ENCODE data around the gene MMAB. TPM values are rescaled to one million over a fixed set of nuclear protein-coding genes. Genes with fewer than 3 reads are reported as not detected.

MMAB gene
- polyA plus RNA-seq, 2 of the 4 experiments (the other 2 are of a cell fraction) = 26.1 to 36.8 TPM

GRCh38 chr12:109582636-109583035 is 9.3 kb upstream of the MMAB start:
- POLR2A ChIA-PET = no interaction called here

GRCh38 chr12:109581856-109582255 is 8.6 kb upstream of the MMAB start:
- Histone ChIP-seq H3K4me2 (no peak overlapping the region), H3K4me3 (no peak overlapping the region), H3K27ac (no peak overlapping the region), H3K9me3 (no peaks in the 10 kb centered on the region), H3K4me1 (peaks cover 8% of the 10 kb centered on the region; the same call in 2 of the 3 replicates)
- no peak for TF ChIP-seq POLR2A (IDR thresholded peaks at IDR 0.05; ENCODE audit: low read length)
- TF ChIP-seq ZC3H11A (IDR thresholded peaks at IDR 0.05) = no peak
- no peak for TF ChIP-seq HOXB13 (CRISPR knock-in tag; IDR thresholded peaks at IDR 0.05; ENCODE audit: low read depth)
- no peak for TF ChIP-seq RARB (CRISPR knock-in tag; IDR thresholded peaks at IDR 0.05)
- TF ChIP-seq NFE2L2 (conservative IDR thresholded peaks at IDR 0.05; ENCODE audit: low read length) = no peak
- TF ChIP-seq NPAS2 (CRISPR knock-in tag; IDR thresholded peaks at IDR 0.05; ENCODE audit: borderline replicate concordance) = no peak
- FAIRE-seq = no peak
- DNase-seq (ENCODE audit: low read depth in 1 of 2, low spot score in 1 of 2) = no peak
- 88% methylated on average over 8 of the region's 8 CpGs for WGBS (ENCODE audit: missing lambda C conversion rate)
- ChIA-PET POLR2A (no interaction called here), CTCF (interaction anchor here (1.1 to 10.5 kb wide), 3 partner anchors 15 to 193 kb away, joined by 3 to 123 read pairs (median 6); no protein-coding TSS in a partner anchor)
- ATAC-seq = peak; percentile 15 to 50; a peak in 3 of 6 replicates

More at GRCh38 chr12:109582636-109583035, 9.3 kb upstream of the MMAB start:
- Histone ChIP-seq H3K4me2 (no peak overlapping the region), H3K4me3 (no peak overlapping the region), H3K9me3 (no peaks in the 10 kb centered on the region), H3K4me1 (peaks cover 9% of the 10 kb centered on the region; the same call in 2 of the 3 replicates), H3K27ac (no peak overlapping the region)
- TF ChIP-seq RAD21 (conservative IDR thresholded peaks at IDR 0.05 in 1 of 2, IDR thresholded peaks at IDR 0.05 in 1 of 2) (no peak), POLR2AphosphoS2 (conservative IDR thresholded peaks at IDR 0.05; ENCODE audit: low read length) (no peak), CTCF (IDR thresholded peaks at IDR 0.05) (no peak), CHD4 (IDR thresholded peaks at IDR 0.05; ENCODE audit: borderline replicate concordance) (no peak), SREBF2 (IDR thresholded peaks at IDR 0.05) (no peak), FOSL2 (IDR thresholded peaks at IDR 0.05) (no peak), FOSL2 (CRISPR knock-in tag; IDR thresholded peaks at IDR 0.05) (no peak), NPAS2 (CRISPR knock-in tag; IDR thresholded peaks at IDR 0.05; ENCODE audit: borderline replicate concordance) (no peak), NR3C1 (IDR thresholded peaks at IDR 0.05) (no peak), MAX (IDR thresholded peaks at IDR 0.05) (no peak), HDAC2 (IDR thresholded peaks at IDR 0.05) (no peak), ZC3H11A (IDR thresholded peaks at IDR 0.05) (no peak)
- no peak for FAIRE-seq
- peak; percentile 22 to 68; a peak in 3 of 6 replicates for ATAC-seq
- peak in 1 of 2 experiments; percentile 23 for DNase-seq (ENCODE audit: low read depth in 1 of 2, low spot score in 1 of 2)
- CTCF ChIA-PET = interaction anchor here (1.1 to 10.5 kb wide), 3 partner anchors 14 to 192 kb away, joined by 3 to 123 read pairs (median 6); no protein-coding TSS in a partner anchor
- WGBS (ENCODE audit: missing lambda C conversion rate) = 84% methylated on average over 5 of the region's 5 CpGs

- 87% methylated on average over 7 of the region's 18 CpGs for WGBS (ENCODE audit: missing lambda C conversion rate)
- POLR2A ChIA-PET = no interaction called here
- Histone ChIP-seq H3K4me1 (peaks cover 3% of the 10 kb centered on the region; the same call in 2 of the 3 replicates), H3K4me3 (no peak overlapping the region), H3K27ac (no peak overlapping the region), H3K4me2 (no peak overlapping the region), H3K9me3 (no peaks in the 10 kb centered on the region)
- ATAC-seq (no peak), FAIRE-seq (no peak), DNase-seq (ENCODE audit: low read depth in 1 of 2, low spot score in 1 of 2) (no peak)
- CTCF ChIA-PET = interaction anchor here (1.4 to 10.5 kb wide), 2 partner anchors 15 to 194 kb away, joined by 6 to 123 read pairs; no protein-coding TSS in a partner anchor
- no peak for TF ChIP-seq NPAS2 (CRISPR knock-in tag; IDR thresholded peaks at IDR 0.05; ENCODE audit: borderline replicate concordance)
- no peak for TF ChIP-seq JUNB (IDR thresholded peaks at IDR 0.05)
- TF ChIP-seq PHF8 (IDR thresholded peaks at IDR 0.05; ENCODE audit: borderline replicate concordance, low read depth) = no peak
- no peak for TF ChIP-seq HOXA7 (CRISPR knock-in tag; IDR thresholded peaks at IDR 0.05)
- no peak for TF ChIP-seq NR3C1 (IDR thresholded peaks at IDR 0.05)
- no peak for TF ChIP-seq MAFK (IDR thresholded peaks at IDR 0.05; ENCODE audit: partially characterized antibody)
- no peak for TF ChIP-seq POLR2AphosphoS2 (conservative IDR thresholded peaks at IDR 0.05; ENCODE audit: low read length)
- TF ChIP-seq, protein P1, sequence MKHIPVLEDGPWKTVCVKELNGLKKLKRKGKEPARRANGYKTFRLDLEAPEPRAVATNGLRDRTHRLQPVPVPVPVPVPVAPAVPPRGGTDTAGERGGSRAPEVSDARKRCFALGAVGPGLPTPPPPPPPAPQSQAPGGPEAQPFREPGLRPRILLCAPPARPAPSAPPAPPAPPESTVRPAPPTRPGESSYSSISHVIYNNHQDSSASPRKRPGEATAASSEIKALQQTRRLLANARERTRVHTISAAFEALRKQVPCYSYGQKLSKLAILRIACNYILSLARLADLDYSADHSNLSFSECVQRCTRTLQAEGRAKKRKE (CRISPR knock-in tag; IDR thresholded peaks at IDR 0.05; ENCODE audit: low read depth) = no peak
- TF ChIP-seq GATA3 (IDR thresholded peaks at IDR 0.05; ENCODE audit: borderline replicate concordance) = no peak
- TF ChIP-seq RNF2 (IDR thresholded peaks at IDR 0.05; ENCODE audit: borderline replicate concordance, low read depth) = no peak
- TF ChIP-seq ZSCAN20 (CRISPR knock-in tag; IDR thresholded peaks at IDR 0.05) = no peak
- TF ChIP-seq E2F6 (IDR thresholded peaks at IDR 0.05; ENCODE audit: borderline replicate concordance, low read depth) = no peak
- TF ChIP-seq MAZ (IDR thresholded peaks at IDR 0.05; ENCODE audit: borderline replicate concordance, low read depth, low read length) = no peak
- no peak for TF ChIP-seq TFCP2L1 (CRISPR knock-in tag; IDR thresholded peaks at IDR 0.05)
These were observed 8.0 kb upstream of the MMAB start for GRCh38 chr12:109581334-109581691.
